ENCODE data around the gene NGF.

Gene NGF

GRCh38 chr1:115257591-115257990 is 80.5 kb downstream of the NGF start:
- no peak overlapping the region for H3K4me3 ChIP-seq (ENCODE audit: low read depth, low read length)
- no peak for DNase-seq (ENCODE audit: low read depth)
- no peak for TF ChIP-seq CTCF (IDR thresholded peaks at IDR 0.05; ENCODE audit: low read depth, low read length, missing control alignments)

GRCh38 chr1:115255154-115255553 is 82.9 kb downstream of the NGF start:
- no peak for DNase-seq (ENCODE audit: low read depth)
- TF ChIP-seq CTCF (IDR thresholded peaks at IDR 0.05; ENCODE audit: low read depth, low read length, missing control alignments), result no peak
- H3K4me3 ChIP-seq (ENCODE audit: low read depth, low read length), result no peak overlapping the region

DNA sequence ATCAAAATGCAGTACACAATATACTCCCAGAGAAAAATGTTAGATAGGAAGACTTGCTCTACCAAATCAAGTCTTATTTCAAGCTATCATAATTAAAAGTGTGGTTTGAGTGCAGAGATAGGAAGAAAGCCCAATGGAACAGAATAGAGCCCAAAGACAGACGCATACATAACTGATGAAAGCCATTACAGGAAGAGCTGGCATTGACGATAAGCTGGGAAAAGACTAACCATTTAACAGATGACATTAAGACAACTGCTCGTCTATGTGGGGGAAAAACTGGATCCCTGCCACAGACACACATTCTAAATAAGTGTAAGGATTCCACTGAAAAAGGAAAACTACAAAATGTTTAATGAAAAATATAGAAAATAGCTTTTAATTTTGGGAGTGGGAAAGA is 85.5 kb downstream of the NGF start:
- DNase-seq (ENCODE audit: low read depth), result no peak
- H3K4me3 ChIP-seq (ENCODE audit: low read depth, low read length), result no peak overlapping the region
- TF ChIP-seq CTCF (IDR thresholded peaks at IDR 0.05; ENCODE audit: low read depth, low read length, missing control alignments), result no peak

- H3K4me3 ChIP-seq (ENCODE audit: low read depth, low read length), result no peak overlapping the region
- no peak for DNase-seq (ENCODE audit: low read depth)
- no peak for TF ChIP-seq CTCF (IDR thresholded peaks at IDR 0.05; ENCODE audit: low read depth, low read length, missing control alignments)
These were observed 86.2 kb downstream of the NGF start for GRCh38 chr1:115251856-115252255.

- no peak for TF ChIP-seq CTCF (IDR thresholded peaks at IDR 0.05; ENCODE audit: low read depth, low read length, missing control alignments)
- H3K4me3 ChIP-seq (ENCODE audit: low read depth, low read length), result no peak overlapping the region
- no peak for DNase-seq (ENCODE audit: low read depth)
These were observed 86.7 kb downstream of the NGF start for GRCh38 chr1:115251340-115251748.

DNA sequence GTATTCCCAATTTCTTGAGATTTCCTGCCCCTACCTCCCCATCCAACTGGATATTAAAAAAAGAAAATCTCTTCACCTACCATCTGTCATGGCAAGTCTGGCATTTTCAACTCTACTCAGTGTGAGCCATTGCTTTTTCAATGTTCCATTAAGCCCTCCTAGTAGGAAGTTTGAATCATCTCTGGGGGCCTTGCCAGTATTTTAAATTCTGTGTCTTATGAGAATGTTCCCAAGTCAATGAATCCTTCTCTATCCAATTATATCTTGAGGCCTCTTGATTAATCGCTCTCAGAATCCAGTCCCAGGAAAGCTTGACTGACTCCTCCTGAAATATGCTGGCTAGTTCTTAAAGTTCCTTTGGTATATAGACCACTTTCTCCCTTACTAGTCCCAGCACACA is 91.5 kb downstream of the NGF start:
- no peak overlapping the region for H3K4me3 ChIP-seq (ENCODE audit: low read depth, low read length)
- no peak for DNase-seq (ENCODE audit: low read depth)
- TF ChIP-seq CTCF (IDR thresholded peaks at IDR 0.05; ENCODE audit: low read depth, low read length, missing control alignments), result no peak

GRCh38 chr1:115245227-115245626 is 92.8 kb downstream of the NGF start:
- DNase-seq (ENCODE audit: low read depth), result no peak
- no peak for TF ChIP-seq CTCF (IDR thresholded peaks at IDR 0.05; ENCODE audit: low read depth, low read length, missing control alignments)
- no peak overlapping the region for H3K4me3 ChIP-seq (ENCODE audit: low read depth, low read length)

All from GM12864 (cell line).